ENCODE data around the gene LMO7.

LMO7 gene

DNA sequence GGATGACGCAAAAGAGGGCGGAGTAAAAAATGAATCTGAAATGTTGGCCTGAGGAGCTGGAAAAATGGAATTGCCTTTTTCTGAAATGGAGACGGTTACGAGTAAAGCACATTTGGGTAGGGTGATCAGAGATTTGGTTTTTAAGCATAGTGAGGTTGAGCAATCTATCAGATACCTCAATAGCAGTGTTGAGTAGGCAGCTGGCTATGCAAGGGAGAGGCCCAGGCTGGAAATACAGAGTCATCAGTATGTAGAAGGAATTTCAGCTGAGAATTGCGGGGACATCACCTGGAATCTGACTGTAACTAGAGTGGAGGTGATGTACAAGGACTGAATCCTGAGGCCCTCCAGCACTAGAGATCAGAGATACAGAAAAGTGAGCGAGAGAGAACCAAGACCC is 224.8 kb downstream of the LMO7 start:
- no peak for DNase-seq

DNA sequence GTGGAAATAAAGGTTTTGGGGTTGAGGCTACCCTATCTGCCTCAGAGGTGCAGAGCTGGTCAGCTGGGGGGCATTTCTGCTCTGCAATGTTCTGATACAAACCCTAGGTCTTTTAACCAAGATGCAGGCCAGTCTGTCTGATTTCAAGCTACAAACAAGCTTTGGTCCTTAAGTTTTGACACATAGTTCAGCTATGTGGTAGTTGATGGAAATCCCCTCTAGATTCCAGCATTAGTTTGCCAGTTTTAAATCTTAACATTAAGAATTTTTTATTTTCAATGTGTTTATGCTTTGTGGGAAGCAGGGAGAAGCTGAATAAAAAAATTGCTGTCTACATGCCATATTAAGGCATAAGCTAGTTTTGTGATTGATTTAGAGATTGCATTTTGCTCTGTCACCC is 225.7 kb downstream of the LMO7 start:
- no peak for DNase-seq

DNA sequence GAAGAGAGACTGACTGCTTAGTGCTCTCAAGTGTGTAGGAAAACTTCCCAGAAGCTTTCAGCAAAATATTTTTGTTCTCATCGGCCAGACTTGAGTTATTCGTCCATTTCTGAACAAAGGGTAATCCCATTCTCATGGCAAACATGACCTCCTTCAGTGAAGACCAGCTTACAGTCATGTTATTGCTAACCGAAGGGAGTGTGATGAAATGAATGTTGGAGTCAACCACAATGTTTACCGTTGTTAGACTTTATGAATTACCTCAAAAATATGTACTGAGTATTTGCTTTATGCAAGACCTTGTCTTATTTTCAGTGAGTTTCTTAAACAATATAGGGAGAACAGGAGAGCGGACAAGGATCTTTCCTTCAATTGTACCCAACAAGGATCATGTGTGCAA is 228.6 kb downstream of the LMO7 start:
- DNase-seq = no peak

DNA sequence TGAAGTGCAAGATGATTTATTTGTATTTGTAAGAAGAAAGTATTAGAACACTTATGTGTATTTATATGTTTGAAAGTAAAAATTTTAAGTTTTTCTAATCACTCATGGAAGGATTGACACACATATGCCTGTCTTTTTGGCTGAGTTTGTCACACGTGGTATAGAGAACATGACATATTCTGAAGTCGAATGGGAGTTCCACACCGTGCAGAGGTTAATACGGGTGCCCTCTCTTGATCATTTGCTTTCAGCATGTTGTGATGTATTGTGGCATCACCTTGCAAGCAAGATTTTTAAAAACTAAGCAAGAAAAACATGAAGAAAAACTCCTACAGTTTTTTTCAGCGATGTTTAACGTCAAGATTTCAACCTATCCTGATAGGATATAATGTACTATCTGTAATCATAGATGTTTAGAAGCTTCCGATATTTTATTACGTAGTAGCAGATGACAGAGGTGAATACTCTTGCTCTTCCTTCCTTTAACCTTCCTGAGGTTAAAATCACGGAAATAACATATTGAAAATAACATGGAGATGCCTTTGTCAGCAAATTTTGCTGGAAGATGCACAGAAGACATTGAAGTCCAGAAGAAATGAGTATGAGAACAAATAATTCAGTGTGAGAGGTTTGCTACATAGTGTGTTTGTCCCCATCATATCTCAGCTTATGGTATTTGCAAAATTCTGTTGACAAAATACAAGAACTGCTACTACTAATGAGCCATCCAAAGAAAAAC is 231.4 kb downstream of the LMO7 start:
- no peak for DNase-seq

DNA sequence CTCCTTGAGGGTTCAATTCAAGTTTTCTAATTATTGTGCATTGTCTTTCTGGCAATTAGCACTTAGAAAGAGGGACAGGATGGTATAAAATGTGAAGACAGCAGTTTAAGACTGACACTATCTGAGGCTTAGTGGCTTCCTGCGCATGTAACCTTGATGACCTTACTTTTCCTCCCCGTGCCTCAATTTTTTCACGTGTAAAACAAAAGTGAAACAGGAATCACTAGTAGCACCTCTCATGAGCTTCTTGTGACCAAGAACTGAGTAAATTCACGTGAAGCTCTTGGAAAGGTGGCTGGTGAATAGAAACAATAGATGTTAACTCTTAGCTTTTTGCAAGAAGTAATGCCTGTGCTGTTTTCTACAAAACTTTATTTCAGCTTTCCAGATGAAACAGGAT is 233.9 kb downstream of the LMO7 start:
- no peak for DNase-seq

DNA sequence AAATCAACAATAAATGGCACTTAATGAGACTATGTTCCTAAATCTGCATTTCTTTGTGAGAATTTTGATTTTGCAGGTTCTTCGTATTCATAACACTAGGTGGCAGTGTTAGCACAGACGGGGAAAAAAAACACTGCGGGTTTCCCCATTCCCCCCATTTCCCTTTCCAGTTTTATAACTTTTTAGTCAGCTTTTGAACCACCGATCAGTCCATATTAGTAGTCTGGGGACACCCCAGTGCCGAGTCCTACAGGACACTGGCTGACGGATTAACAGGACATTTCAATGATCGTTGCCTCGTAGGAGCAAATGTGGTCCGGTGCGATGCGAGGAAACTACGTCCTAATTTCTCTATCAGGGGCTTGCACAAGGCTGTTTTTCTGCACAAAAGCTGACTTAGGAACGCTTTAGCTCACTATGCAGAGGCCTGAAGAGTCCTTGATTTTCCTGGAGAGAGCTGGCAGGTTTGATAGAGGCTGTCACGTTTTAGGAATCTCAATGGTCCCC is 234.3 kb downstream of the LMO7 start:
- DNase-seq = peak; percentile 6

DNA sequence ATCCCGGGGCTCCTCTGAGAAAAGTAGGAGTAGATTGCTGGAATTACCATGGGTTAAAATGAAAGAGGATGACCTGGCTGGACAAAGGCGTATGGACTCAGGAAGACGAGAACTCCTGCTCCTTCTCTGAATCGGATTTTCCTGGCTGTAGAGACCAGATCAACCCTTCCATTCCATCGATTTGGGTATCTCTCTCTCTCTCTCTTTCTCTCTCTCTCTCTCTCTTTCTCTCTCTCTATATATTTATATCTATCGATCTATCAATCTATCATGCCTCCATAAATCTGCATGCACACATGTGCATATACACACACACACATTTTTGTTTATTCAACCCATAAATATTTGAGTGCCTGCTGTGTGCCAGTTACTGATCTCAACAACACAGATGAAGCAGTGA is 234.9 kb downstream of the LMO7 start:
- no peak for DNase-seq

DNA sequence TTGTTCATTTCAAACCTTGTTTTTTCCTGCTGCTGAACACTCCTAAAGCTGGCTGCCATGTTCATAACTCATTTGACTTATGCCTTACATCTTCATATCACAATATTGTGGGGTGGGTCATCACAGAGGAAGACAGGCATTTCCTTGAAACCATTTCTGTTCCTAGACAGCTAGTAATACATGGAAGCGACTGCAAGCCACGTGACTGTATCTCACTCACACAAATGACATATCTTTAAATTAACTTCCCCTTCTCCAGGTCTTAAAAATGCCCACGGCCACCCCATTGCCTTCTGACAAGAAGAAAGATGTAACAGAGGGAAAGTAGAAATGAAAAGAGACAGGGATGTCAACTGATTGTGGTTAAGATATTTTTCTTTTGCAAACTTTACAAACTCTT is 236.8 kb downstream of the LMO7 start:
- DNase-seq = no peak

DNA sequence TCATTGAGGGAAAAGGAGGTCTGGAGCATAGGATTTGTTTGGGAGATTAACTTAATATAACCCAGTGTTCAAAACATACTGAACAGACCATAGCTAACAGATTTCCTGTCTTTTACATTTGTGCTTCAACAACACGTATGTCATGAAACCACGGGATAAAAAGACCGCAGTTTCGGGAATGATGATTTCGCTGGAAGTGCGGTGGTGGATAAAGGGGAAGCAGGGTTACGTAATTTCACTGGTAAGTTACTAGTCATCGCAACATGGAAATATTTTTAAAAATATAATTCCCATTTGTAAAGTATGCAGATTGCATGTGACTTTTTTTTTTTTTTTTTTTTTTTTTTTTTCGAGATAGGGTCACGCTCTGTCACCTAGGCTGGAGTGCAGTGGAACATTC is 237.4 kb downstream of the LMO7 start:
- no peak for DNase-seq

DNA sequence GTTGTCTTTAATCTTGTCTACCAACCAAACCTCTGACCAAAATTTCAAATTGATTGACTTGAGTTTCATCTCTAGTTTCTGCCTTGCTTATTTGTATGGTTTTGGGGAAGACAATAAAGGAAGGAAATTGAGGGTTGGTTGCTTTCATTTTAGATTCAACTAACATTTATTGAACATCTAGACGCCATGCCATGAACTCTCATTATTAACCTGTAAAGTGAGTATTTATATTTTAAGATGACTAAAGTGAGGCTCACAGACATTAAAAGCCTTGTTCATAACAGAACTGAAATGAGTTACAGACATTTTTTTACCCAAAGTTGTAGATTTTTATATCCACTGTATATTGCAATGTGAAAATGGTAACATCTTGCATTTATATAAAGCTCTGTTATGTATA is 239.3 kb downstream of the LMO7 start:
- DNase-seq = no peak

DNA sequence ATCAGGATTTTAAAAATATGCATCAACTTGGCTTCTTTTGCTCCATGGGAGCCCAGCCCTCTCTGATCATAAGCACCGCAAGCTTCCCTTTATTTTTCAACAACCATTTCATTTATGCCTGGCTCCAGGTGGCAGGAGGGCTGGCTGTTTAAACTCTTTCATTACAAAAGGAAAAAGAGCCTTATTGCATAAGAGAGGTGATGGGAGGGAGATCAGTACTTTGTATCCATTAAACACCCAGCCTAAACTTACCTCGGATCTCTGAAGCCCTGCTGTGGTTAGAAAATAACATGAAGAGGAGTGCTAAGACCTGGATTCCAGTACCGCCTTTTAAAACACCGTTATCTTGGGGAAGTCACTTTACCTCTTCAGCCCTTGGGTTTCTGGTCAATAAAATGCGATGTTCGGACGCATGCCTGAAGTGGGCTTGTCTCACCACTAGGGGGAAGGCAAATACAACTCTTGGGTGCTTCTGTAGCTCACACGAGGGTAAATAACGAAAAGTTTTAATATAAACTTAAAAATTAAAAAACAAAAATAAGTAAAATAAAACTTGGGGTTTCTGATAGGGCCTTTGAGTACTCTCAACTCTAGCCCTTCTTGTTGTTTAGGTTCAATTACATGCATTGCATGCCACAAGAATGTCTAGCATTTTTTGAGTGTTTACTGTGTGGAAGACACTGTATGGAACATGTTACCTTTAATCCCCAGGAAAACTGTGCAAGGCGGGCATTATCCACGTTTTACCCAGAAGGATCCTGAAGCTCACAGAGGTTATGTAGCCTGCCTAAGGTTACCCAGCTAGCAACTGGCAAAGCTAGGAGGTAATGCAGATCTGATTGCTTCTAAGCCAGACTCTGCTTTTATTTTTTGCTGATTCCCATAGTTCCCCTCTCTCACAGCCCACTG is 240.3 kb downstream of the LMO7 start:
- peak; percentile 53 for DNase-seq

DNA sequence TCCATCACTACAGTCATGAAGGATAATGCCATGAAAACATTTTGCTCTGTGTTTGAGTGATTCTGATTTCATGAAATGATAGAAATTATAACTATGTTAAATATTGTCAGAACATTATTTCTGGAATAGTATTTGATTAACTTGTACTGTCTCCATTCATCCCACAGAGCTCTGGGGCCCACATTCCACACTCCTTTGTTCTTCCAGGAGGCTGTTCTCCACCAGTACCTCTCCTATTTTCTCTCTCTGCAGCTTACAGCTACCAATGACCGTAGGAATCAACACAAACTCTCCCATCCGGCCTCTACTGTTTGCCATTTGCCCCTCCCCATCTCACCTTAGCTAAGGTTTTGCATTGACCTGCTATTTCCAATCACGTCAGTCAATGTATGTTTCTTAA is 240.9 kb downstream of the LMO7 start:
- DNase-seq = no peak

DNA sequence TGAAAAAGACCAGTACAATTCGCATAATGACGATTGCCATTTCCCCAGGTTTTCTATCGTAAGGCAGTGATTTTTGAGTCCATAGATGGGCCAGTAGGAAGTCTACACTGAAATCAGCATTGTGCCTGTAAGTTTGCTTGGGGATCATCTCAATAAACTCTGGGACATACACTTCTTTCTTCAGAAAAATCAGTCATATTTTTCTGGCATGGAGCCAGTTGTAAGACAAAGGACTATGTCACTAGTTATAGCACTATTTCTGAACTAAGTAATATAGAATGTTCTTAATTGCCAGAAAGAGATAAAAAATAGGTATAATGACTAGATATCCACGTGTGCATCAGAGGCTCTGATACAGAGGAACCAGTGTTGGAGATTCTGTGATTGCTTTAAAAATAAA is 243.5 kb downstream of the LMO7 start:
- no peak for DNase-seq

DNA sequence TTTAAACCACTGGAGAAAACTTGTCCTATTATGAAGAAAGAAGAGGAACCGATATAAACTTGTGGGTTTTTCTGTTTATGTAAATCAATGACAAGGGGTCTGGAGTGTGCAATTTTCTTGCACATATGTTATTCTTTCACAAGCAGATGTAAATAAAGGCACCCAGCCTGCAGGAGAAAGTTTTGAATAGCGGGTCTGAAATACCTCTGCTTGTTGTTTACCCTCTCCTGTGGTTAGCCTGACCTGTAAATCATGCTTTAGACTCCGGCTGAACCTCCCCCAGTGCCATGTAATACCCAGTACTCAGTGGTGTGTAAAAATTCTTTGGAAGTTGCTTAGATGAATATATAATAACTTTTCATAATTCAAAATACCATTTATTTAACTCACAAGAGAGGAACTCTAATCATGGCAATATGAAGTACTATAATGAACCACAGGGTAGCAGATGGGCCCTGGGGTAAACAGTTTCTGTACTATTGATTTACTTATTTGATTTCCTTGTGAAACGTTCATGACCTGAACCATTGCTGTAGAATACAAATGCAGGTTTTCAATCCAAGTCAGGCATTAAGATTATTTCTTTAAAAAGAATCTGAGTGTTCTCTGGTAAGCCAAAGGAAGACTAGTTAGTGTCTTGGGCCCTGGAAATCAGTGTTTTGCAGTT is 245.1 kb downstream of the LMO7 start:
- DNase-seq = no peak

DNA sequence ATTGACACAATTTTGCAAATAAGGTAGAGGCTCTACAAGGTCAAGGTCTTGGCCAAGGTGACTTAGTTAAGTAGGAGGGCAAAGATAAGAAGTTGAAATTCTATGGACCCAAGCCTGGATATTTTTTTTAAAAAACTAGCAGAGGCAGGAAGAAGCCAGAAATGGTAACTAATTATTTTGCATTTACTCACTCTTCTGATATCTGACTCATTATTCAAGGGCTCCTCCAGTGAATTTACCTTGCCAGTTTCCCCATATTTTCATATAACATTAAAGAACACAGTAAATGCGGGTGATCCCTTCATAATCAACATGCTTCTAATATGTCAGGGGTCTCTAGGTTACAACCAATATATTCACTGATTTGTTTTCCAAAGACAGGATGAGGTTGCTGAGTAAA is 246.1 kb downstream of the LMO7 start:
- no peak for DNase-seq

DNA sequence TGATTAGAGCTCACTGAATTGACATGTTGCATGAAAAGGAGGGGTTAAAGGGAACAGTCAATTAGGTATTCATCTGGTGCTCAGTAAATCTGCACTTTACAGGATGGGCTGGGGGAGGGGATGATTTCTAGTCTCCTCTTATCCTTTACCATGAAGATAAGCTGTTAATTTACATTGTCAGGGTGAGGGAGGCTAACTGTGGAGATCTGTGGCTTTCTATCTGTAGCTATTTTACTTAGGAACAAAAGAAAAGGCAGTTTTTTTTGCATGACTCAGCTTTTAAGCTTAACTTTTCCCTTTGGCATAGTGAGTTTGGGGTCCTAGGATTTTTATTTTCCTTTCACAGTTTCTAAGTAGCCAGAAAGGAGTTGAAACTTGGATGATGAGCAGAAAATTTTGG is 253.3 kb downstream of the LMO7 start:
- no peak for DNase-seq

DNA sequence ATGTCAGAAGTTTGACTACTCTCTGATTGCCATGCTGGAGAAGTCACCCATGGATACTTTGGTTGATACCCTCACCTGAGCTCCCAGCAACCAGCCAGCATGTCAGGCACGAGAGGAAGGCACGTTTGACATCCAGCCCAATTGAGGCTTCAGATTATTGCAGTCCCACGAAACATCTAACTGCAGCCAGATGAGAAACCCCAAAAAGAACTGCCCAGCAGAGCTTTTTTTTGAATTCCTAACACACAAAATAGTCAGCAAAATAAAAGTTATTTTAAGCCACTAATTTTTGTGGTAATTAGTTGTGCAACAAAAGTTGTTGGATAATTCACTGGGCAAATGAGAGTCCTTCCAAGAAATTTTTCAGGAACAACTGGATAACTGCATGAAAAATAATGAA is 259.0 kb downstream of the LMO7 start:
- DNase-seq = no peak

DNA sequence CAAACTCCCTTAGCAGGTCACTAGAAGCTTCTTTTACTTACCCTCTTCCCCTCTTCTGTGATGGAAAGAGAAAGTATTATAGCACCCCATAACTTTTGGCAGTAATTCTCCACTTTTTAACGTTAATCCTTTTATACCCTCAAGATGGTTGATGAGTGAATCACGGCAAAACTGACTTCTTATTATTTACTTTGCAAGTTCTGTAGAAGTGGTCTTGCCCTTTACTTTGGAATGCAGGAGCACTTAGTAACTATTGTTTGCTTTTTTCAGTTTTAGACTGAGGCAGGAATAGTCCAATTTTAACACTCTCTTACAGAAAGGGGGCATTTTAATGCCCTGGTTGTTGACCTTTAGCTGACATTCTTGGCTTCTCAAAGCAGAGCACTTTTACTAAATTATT is 260.1 kb downstream of the LMO7 start:
- DNase-seq = no peak

DNA sequence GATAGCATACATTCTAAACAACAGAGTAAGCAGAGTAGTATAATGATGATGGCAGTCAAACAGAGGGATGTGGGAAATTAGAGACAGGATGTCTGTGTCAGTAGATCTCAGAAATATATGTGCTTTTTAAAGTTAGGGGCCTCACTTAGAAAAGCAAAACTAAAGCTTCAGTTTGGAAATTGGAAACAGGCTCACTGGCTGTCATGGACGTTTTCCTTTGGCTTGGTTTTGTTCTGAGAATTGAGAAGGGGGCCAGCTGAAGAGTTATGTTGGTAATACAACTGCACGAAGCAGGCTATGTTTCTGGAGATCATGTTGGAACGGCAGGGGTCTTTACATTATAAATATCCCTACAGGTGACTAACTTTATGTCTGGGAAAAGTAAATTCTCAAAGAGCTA is 261.3 kb downstream of the LMO7 start:
- DNase-seq = no peak

DNA sequence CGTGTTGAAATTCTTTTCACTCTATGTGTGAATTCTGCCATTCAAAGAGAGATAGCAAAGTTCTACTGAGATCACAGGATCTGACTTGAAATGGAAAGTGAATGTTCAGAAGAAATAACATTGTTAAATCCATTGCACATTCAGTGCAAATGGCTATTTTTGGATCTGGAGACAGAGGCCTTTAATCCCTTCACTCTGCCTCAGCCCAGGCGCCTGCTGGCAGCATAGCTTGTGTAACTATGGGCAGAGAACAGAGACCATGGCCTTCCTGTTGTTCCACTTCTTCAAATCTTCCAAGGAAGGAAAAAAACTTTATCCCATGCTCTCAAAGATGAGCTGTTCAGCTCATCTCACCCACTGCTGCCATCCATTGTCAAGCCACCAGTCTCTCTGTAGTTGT is 265.4 kb downstream of the LMO7 start:
- no peak for DNase-seq

DNA sequence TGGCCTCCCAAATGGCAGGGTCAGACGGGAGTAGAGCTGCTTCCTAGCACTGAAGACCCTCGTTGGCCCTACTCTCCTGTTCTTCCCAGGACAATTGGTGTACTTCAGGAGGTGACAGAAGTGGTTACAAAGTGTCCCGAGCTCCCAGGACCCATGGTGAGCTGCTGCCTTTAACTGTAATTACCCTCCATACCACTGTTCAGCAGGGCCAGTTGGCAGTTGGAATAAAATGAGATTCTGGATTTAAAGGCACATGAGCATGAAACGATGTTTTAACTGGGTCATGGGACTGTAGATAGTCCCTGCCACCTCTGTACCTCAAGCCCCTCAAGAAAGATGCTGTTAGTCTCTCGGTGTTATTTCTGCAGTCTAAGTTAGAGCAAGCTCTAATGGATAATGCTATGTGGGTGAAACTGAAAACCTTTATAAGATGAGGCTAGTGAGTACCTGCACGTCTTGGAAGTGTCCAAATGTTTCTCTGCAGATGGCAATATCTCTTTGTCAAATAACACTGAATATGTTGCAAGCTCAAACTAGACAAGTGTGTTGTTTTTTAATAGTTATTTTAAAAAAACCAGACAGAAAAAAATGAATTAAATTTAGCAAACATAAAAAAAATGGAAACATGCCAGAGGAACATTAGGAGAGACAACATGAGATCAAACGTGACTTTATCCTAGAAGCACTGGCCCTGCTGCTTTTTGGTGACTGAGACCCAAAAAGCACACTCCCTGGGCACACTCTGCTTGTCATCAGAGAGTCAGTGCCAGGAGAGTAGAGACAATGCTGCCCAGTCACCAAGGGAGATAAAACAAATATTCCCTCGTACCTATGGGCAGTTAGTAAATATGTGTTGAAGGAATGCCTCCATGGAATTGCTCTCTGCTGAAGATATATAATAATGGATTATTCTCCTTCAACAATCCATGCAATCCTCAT is 266.3 kb downstream of the LMO7 start:
- no peak for DNase-seq

DNA sequence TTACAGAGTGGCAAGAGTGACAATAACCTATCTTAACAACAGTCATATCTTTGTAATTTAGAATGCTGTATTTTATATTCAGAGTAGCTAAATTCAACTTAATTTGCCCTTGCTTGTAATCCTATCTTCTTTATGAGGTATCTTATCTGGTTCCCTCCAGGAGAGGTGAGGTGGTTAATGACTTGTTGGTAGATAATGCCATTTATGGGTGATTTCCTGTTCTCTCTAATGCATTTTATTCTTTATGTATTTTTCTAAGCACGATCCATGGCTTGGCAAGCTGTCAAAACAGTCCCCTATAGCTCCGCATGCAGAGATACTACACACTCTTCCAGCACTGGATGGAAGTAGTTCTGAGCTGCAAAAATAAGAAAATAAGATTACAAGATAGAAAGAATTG is 267.9 kb downstream of the LMO7 start:
- no peak for DNase-seq

DNA sequence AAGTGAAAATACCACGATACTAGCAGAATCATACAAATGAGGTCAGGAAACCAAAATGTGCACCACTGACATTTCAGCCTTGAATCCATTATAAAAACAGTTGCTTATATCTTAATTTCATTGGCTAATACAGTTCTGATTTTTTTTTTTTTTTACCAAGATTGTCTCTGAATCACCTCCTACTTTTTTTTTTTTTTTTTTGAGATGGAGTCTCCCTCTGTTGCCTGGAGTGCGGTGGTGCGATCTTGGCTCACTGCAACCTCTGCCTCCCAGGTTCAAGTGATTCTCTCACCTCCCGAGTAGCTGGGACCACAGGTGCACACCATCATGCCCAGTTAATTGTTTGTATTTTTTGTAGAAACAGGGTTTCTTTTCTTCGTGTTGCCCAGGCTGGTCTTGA is 270.2 kb downstream of the LMO7 start:
- no peak for DNase-seq
